HPDE6-E6E7 (cell line): ENCODE measurements around the gene PAQR5.
"Not testable (repeated sequence)": the region's sequence is repeated elsewhere in the genome, so short reads cannot be mapped to it uniquely, and the experiment has no call there.

Source experiments
- DNase-seq: peaks from one replicate; pipeline ENCODE4 v3.0.0; 2011; ENCODE audit warnings: missing footprints; ENCODE audit errors: extremely low spot score

Gene PAQR5

DNA sequence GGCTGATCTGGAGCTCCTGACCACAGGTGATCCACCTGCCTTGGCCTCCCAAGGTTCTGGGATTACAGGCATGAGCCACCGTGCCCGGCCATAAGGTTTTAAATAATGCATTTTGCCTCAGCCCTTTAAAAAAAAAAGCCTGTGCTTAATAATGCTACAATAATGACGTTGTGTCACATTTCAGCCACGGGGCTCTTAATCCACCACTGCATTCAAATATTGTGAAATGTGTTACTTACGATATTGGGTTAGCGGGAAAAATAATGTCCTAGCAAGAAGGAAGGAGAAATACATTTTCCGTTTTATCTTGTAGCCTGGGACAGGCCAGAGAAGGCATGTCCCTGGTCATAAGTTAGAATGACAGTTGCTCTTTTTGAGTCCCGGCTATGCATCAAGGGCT, 17.6 kb downstream of the PAQR5 start:
- no peak for DNase-seq

GRCh38 chr15:69317392-69317841, 18.7 kb downstream of the PAQR5 start:
- no peak for DNase-seq

DNA sequence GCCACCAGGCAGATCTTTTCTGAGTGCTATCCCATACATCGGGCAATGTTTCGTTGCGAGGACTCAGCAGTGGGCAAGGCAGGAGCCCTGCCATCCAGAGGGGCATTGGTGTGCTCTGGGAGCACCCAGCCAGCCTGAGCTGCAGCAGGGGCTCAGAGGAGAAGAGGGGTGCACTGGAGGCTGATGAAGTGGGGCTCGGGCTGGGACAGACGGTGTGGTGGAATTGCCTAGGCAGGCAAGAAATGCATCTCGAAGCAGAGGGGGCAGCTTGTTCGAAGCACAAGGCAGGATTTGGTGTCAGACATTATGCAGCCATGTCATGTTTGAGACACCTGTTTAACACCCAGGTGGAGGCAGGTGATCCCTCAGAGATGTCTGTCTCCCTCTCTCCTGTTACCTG, 19.3 kb downstream of the PAQR5 start:
- DNase-seq, result no peak

DNA sequence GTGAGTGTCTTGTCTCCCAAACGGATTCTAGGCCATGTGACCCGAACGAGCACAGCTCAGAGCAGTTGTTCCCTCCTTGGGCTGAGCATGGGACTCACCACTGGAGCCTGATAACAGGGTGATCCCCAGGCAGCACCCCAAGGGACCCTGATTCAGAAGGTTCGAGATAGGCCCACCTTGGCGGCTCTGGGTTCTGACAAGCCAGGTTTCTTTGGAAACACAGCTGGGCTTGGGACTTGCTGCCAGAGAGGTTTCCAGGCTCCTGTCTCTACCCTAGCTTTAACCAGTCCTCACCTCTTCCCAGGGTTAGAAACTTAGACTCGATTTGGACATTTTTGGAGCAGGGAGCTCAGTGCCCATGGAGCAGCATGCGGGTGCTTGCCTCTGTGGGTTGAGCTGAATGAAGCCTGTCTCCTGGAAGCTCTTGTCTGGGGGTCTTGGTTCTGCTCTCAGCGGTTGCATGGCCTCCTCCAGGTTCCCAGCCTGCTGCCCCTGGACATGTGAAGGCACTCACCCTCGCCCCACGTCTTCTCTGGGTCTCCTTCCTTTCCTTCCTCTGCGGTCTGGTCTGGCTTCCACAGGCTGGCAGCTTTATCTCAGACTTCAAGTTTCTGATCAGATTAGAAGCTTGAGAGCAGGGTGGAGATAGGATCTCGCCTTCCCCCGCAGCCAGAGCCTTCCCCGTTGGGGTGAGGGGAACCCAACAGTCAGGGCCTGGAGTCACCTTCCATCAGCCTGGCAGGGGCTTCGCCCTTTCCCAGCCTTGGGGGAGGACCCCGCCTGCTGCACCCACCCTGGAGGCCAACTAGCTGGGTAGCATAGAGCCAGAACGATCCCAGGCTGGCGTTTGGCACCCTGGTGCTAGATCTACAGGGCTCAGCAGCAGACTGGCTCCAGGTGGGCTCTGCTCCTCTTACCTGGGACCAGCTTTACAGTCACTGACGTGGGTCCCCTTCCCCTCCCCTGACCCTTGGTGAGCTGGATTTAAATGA, 21.0 kb downstream of the PAQR5 start:
- no peak for DNase-seq

DNA sequence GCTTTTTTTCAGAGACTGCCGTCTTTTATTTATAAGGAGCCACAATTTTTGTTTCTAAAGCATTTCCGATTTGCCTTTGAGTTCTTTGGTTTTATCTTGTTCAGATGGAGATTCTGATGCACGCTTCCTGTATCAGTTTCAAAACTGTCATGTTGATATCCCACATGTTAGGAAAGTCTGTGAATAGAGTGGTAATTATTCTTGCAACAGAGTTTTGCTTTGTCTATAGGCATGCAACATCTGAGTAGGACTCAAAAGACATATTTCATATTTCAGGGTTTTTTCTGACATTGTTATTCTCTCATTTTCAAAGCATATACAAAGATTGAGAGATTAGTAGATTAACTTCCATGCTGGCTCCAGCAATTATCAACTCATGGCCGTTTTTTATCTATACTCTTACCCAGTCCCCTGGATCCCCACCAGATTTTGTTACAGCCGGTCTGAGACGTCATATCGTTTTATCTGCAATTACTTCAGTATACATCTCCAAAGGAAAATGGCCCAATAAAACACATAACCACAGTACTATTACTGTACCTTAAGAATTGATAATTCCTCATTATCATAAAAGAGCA, 22.4 kb downstream of the PAQR5 start:
- no peak for DNase-seq

GRCh38 chr15:69323893-69324430, 25.2 kb downstream of the PAQR5 start:
- no peak for DNase-seq

DNA sequence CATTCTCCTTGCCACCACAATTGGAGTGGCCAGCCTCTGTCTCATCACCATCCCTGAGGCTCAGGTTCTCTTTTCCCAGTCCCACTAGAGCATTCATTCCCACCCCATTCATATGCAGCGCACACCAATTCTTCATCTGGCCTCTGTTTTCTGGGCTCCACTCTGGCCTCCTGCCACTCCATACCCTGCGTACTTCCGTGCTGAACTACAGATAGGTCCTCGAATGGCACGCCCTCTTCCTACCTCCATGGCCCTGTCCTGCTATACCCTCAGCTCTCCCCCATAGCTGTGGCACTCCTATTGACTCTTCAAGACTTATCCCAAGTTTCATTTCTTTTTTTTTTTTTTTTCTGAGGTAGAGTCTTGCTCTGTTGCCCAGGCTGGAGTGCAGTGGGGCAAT, 25.9 kb downstream of the PAQR5 start:
- no peak for DNase-seq

- DNase-seq, result no peak
These were observed 26.8 kb downstream of the PAQR5 start for GRCh38 chr15:69325456-69325971.

DNA sequence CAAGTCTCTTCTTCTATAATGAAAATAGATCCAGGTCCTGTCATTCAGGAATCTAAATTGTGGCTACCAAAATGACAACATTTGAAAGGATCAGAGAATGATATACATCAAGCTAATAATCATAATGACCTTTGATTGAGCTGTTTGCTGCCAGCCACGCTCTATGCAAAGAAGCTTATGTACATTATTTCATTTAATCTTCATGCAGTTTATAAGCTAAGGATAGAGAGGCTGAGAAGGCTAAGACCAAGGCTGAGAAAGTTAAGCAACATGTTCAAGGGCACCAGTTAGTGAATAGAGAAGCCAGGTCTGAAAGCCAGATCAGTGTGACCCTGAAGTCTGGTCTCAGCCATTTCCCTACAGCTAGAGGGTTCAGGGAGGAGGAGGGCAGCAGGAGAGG, 29.4 kb downstream of the PAQR5 start:
- no peak for DNase-seq

DNA sequence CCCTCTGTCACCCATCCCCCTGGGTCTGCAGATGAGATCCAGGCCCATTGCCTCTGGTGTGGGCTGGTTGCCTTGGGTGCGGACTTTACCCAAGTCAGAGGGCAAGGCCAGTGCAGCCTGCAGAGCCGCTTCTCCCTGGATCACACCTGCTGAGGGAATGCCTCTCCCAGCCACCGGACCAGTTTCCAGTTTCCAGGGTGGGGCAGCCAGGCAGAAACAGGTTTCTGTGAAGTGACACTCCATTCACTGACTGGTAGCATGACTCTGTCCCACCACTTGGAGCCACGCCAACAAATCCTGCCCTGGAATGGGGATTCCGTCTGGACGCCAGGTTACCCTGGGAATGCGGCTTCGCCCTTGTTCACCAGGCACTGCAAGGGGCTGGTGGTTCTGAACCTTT, 30.0 kb downstream of the PAQR5 start:
- DNase-seq, result no peak

DNA sequence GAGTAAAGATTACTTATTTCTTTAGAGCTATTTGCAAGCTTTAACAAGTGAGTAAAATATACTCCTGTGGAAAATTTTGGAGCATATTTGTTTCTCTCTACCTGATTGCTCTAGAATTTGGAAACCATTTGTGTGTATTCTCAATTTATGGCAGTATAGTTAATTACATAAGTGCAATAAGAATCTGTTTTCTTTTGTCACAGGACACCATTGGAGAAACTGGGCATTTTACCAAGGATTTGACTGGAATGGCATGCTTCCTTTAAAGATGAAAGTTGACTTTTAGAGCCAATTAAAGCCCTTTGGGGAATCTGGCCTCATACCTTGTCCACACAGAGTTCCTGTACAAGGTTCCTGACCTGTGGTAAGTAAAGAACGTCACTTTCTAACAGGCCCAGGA, 38.4 kb downstream of the PAQR5 start:
- DNase-seq, result no peak

- peak; percentile 16 for DNase-seq
These were observed 40.0 kb downstream of the PAQR5 start for GRCh38 chr15:69338535-69339213.

DNA sequence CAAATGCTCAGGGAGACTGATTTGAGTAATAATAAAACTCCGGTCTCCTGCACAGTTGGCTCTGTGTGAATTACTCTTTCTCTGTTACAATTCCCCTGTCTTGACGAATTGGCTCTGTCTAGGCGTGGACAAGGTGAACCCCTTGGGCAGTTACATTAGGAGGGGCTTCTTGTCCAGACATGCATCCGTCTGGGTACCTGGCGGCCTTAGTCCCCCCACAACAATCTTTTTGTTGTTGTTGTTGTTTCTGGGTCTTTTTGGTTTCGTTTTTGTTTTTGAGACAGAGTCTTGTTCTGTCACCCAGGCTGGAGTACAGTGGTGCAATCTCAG, 40.5 kb downstream of the PAQR5 start:
- not testable (repeated sequence) for DNase-seq

- DNase-seq, result no peak
These were observed 41.7 kb downstream of the PAQR5 start for GRCh38 chr15:69340243-69340900.

DNA sequence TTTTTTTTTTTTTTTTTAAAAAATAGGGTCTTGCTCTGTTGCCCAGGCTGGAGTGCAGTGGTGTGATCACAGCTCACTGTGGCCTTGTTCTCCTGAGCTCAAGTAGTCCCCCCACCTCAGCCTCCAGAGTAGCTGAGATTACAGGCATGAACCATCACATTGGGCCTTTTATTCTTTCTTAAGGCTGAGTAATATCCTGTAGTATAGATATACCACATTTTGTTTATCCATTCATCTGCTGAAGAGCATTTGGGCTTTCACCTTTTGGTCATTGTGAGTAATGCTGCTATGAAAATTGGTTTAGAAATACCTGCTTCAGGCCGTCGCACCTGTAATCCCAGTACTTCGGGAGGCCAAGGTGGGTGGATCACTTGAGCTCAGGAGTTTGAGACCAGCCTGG, 42.6 kb downstream of the PAQR5 start:
- no peak for DNase-seq

DNA sequence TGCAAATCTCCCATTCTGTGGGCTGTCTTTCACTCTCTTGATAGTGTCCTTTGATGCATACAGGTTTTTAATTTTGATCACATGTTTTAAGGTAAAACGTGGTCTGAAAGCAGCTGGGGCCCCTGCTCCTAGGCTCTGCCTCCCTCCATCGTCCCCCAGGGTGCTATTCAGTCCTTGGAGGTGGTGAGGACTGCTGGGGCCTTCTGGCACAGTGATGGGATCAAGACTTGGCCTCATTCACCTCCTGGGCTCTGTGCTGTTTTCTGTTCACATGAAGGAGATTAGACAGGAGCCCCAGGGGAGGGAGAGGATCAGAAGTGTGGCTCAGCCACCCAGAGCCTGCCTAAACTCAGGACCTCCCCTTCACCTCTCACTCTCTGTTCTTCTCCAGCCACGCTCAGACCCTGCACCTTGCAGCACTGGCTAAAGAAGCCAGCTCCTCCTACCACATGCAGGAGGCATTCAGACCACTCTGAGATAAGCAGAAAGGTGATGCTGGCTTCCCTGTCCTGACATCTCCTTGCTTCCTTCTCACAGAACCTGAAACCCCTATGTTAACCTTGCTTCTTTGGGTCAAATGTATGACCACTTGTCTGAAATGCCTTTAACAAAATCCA, 43.9 kb downstream of the PAQR5 start:
- no peak for DNase-seq

DNA sequence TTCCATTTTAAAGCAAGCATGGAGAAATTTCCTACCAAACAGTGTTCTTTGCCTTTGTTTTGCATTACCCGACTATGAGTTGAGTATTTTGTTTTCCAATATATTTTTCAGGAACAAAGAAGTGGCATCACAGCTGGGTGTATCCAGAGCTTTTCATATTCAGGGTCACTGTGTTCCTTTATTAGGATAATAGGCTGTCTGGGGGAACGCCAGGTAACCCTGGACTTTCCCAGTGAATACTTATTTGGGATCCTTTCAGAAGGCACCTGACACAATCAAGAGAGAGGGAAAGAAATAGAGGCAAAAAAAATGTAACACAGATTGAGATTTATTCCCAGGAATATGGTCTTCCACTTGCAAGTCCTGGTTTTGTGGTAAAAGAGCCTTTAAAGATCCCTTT, 44.4 kb downstream of the PAQR5 start:
- DNase-seq, result no peak

- no peak for DNase-seq
These were observed 45.5 kb downstream of the PAQR5 start for GRCh38 chr15:69344238-69344637.

DNA sequence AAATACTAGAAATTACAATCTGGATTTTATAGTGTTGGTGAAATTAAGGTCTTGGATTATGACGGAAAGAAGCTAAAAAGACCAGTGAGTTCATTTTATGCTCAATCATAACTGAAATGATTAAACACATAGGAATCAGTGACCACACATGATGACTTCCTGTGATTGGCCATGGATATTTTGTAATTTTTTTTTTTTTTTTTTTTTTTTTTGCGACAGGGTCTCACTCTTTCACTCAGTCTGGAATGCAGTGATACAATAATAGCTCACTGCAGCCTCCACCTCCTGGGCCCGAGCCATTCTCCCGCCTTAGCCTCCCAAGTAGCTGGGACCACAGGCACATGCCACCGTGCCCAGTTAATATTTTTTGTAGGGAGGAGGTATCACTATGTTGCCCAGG, 47.4 kb downstream of the PAQR5 start:
- no peak for DNase-seq

- no peak for DNase-seq
These were observed 52.6 kb downstream of the PAQR5 start for GRCh38 chr15:69351333-69351732.

DNA sequence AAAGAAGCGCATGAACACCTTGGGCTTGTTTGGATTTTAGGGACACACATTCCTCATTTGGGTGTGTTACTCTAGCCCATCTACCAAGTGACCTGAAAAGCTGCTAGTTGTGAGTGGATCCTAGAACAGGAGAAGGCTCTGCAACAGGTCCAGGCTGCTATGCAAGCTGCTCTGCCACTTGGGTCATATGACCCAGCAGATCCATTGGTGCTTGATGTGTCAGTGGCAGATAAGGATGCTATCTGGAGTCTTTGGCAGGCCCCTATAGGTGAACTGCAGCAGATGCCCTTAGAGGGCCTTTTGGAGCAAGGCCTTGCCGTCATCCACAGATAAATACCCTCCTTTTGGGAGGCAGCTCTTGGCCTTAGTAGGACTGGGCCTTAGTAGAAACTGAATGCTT, 53.2 kb downstream of the PAQR5 start:
- DNase-seq, result no peak
